Measurements from ENCODE around the gene PSME3IP1. TPM values are rescaled to one million over a fixed set of nuclear protein-coding genes. Genes with fewer than 3 reads are reported as not detected.

The PSME3IP1 gene
- total RNA-seq: 59.0 TPM
- long read RNA-seq, transcript FAM192A-201 (7 exons, 2,848 nt): major isoform, 6 of 34 reads
- long read RNA-seq, partial matches to known transcripts: 7 of 34 reads
- long read RNA-seq, other reads (novel, unspliced or antisense): 20 of 34 reads

- ATAC-seq: peak; percentile 96
- peak; percentile 96 for DNase-seq
- intact Hi-C loops (cut with micrococcal nuclease): no loop called here
Measured at GRCh38 chr16:57185945-57186871, at the start of gene PSME3IP1, which contains the start of gene RSPRY1. PSME3IP1 (minus strand) TSS chr16:57186039; CDS start chr16:57173854, 12,185 bp downstream. RSPRY1 (plus strand) TSS chr16:57186329; CDS start chr16:57204659, 18,330 bp downstream.

GRCh38 chr16:57235128-57236021, 49.5 kb upstream of the PSME3IP1 start:
- ATAC-seq: peak; percentile 67
- intact Hi-C loops (cut with micrococcal nuclease): no loop called here

GRCh38 chr16:57234707-57235092, 48.9 kb upstream of the PSME3IP1 start:
- intact Hi-C loops (cut with micrococcal nuclease): no loop called here
- no peak for DNase-seq
- ATAC-seq: no peak

More at GRCh38 chr16:57235128-57236021, 49.5 kb upstream of the PSME3IP1 start:
- DNase-seq: no peak

- ATAC-seq: peak; percentile 96
- intact Hi-C loops (cut with micrococcal nuclease): no loop called here
- no peak for DNase-seq
Measured at GRCh38 chr16:57233944-57234706, 48.3 kb upstream of the PSME3IP1 start.

GRCh38 chr16:57231821-57232350, 46.0 kb upstream of the PSME3IP1 start:
- intact Hi-C loops (cut with micrococcal nuclease): no loop called here
- ATAC-seq: no peak
- no peak for DNase-seq

GRCh38 chr16:57229079-57229478, 43.2 kb upstream of the PSME3IP1 start:
- no peak for DNase-seq
- no peak for ATAC-seq

GRCh38 chr16:57226701-57227621, 41.1 kb upstream of the PSME3IP1 start:
- intact Hi-C loops (cut with micrococcal nuclease): no loop called here

More at GRCh38 chr16:57229079-57229478, 43.2 kb upstream of the PSME3IP1 start:
- intact Hi-C loops (cut with micrococcal nuclease): no loop called here

GRCh38 chr16:57225978-57226377, 40.1 kb upstream of the PSME3IP1 start:
- ATAC-seq: no peak
- DNase-seq: no peak
- intact Hi-C loops (cut with micrococcal nuclease): no loop called here

More at GRCh38 chr16:57226701-57227621, 41.1 kb upstream of the PSME3IP1 start:
- ATAC-seq (no peak), DNase-seq (no peak)

- no peak for DNase-seq
- intact Hi-C loops (cut with micrococcal nuclease): no loop called here
Measured at GRCh38 chr16:57224651-57225335, 39.0 kb upstream of the PSME3IP1 start.

GRCh38 chr16:57223057-57223456, 37.2 kb upstream of the PSME3IP1 start:
- intact Hi-C loops (cut with micrococcal nuclease): no loop called here
- ATAC-seq: no peak
- DNase-seq: no peak

More at GRCh38 chr16:57224651-57225335, 39.0 kb upstream of the PSME3IP1 start:
- ATAC-seq: no peak

GRCh38 chr16:57216968-57217367, 31.1 kb upstream of the PSME3IP1 start:
- intact Hi-C loops (cut with micrococcal nuclease): no loop called here
- no peak for DNase-seq
- ATAC-seq: no peak

- intact Hi-C loops (cut with micrococcal nuclease): no loop called here
- DNase-seq: no peak
- no peak for ATAC-seq
Measured at GRCh38 chr16:57213462-57213861, 27.6 kb upstream of the PSME3IP1 start.

- intact Hi-C loops (cut with micrococcal nuclease): no loop called here
- DNase-seq (no peak), ATAC-seq (no peak)
Measured at GRCh38 chr16:57209780-57210179, 23.9 kb upstream of the PSME3IP1 start.

GRCh38 chr16:57208926-57209325, 23.1 kb upstream of the PSME3IP1 start:
- ATAC-seq (no peak), DNase-seq (no peak)
- intact Hi-C loops (cut with micrococcal nuclease): no loop called here

- no peak for ATAC-seq
- no peak for DNase-seq
- intact Hi-C loops (cut with micrococcal nuclease): no loop called here
Measured at GRCh38 chr16:57204675-57205074, 18.8 kb upstream of the PSME3IP1 start.

- intact Hi-C loops (cut with micrococcal nuclease): no loop called here
- no peak for DNase-seq
- no peak for ATAC-seq
Measured at GRCh38 chr16:57203451-57203850, 17.6 kb upstream of the PSME3IP1 start.
